Ascending aorta (tissue), 2 donors: ENCODE results near the gene TLNRD1. TPM values are rescaled to one million over a fixed set of nuclear protein-coding genes. Genes with fewer than 3 reads are reported as not detected.

ENCODE experiments used
- DNase-seq, 2 donors: peaks; one replicate each; pipeline ENCODE4 v3.0.0-alpha.2; 2019; ENCODE audit warnings: low spot score in 2 of 2
- H3K27ac ChIP-seq, 2 donors: fragments of 200-600 bp; sonication (generic); one replicate each; pipeline ENCODE4 v1.5.1; 2016 to 2017; ENCODE audit warnings: mild to moderate bottlenecking in 1 of 2
- H3K27me3 ChIP-seq: fragments of 200-600 bp; sonication (generic); one replicate; pipeline ENCODE4 v1.5.1; 2017
- H3K36me3 ChIP-seq, 2 donors: fragments of 200-600 bp; sonication (generic); one replicate each; pipeline ENCODE4 v1.5.1; 2016
- H3K4me1 ChIP-seq, 2 donors: fragments of 200-600 bp; sonication (generic); one replicate each; pipeline ENCODE4 v1.5.1; 2016 to 2017; ENCODE audit warnings: mild to moderate bottlenecking in 1 of 2
- H3K4me3 ChIP-seq, 2 donors: fragments of 200-600 bp; sonication (generic); one replicate each; pipeline ENCODE4 v1.5.1; 2016 to 2017; ENCODE audit warnings: mild to moderate bottlenecking in 1 of 2
- H3K9me3 ChIP-seq, 2 donors: fragments of 200-600 bp; sonication (generic); one replicate each; pipeline ENCODE4 v1.5.1; 2016
- CTCF ChIP-seq, 3 experiments: fragments of 200-600 bp in 2 of 3; fragments of 450-650 bp in 1 of 3; sonication (generic) in 2 of 3; IDR thresholded peaks; one replicate each; pipeline ENCODE4 v1.5.1; 2016 to 2019; ENCODE audit warnings: antibody characterized with exemption in 3 of 3, mild to moderate bottlenecking in 1 of 3, moderate library complexity in 1 of 3
- intact Hi-C: fragments of 100-400 bp; cut with DNase I; formaldehyde crosslinking; loops from one replicate; pipeline ENCODE4 v1.15.1; 2023
- total RNA-seq: library from RNA; depleted of rRNA; stranded (reverse); fragments of >200 nt; gene quantifications from one replicate; pipeline ENCODE4 v1.1.0, GENCODE V29; 2016

The TLNRD1 gene
- total RNA-seq, 1 donor from 2014 or later = 59.3 TPM

DNA sequence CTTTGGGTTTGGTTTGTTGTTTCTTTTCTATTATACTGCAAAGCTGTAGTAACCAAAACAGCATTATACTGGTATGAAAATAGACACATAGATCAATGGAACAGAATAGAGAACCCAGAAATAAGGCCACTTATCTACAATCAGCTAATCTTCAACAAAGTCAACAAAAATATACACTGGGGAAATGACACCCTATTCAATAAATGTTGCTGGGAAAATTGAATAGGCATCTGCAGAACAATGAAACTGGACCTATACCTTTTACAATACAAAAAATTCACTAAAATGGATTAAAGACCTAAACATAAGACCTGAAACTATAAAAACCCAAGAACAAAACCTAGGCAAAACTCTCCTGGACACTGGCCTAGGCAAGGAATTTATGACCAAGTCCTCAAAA lies 52.9 kb downstream of the TLNRD1 start:
- H3K4me3 ChIP-seq = no peak overlapping the region
- DNase-seq = no peak
- no peak for TF ChIP-seq CTCF (IDR thresholded peaks at IDR 0.05)
- H3K27me3 ChIP-seq = no peaks in the 10 kb centered on the region
- no peaks in the 10 kb centered on the region for H3K9me3 ChIP-seq
- H3K27ac ChIP-seq = no peak overlapping the region
- no peaks in the 10 kb centered on the region for H3K36me3 ChIP-seq
- H3K4me1 ChIP-seq = no peaks in the 10 kb centered on the region
- intact Hi-C loops = no loop called here

DNA sequence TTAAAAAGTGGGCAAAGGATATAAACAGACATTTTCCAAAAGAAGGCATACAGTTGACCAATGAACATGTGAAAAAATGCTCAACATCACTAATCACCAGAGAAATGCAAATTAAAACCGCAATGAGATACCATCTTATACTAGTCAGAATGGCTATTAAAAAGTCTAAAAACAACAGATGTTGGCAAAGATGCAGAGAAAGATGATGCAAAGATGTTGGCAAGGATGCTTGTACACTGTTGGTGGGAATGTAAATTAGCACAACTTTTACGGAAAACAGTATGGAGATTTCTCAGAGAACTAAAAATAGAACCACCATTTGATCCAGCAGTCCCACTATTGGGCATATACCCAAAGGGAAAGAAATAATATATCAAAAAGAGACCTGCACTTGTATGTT lies 53.5 kb downstream of the TLNRD1 start:
- no peaks in the 10 kb centered on the region for H3K4me1 ChIP-seq
- H3K9me3 ChIP-seq = no peaks in the 10 kb centered on the region
- intact Hi-C loops = no loop called here

More for the DNA sequence above, 53.5 kb downstream of the TLNRD1 start:
- Histone ChIP-seq H3K4me3 (no peak overlapping the region), H3K36me3 (no peaks in the 10 kb centered on the region), H3K27ac (no peak overlapping the region), H3K27me3 (no peaks in the 10 kb centered on the region)
- no peak for TF ChIP-seq CTCF (IDR thresholded peaks at IDR 0.05)
- DNase-seq = no peak

Other genes starting within 250 kb of the TLNRD1 start
- gene CEMIP, start 221.6 kb upstream of the TLNRD1 start, total RNA-seq = not detected
- gene MESD, start 11.1 kb upstream of the TLNRD1 start, total RNA-seq = 6.4 TPM
- not detected for gene CFAP161, start 133.3 kb downstream of the TLNRD1 start, total RNA-seq
- gene IL16, start 196.0 kb downstream of the TLNRD1 start, total RNA-seq = 8.5 TPM